Embryonic facial prominence (tissue), 1 donor: Measurements from ENCODE around the gene PRSS57.

Source experiments
- DNase-seq: peaks from one replicate; pipeline ENCODE4 v3.0.0-alpha.2; 2016; ENCODE audit errors: extremely low spot score

PRSS57 gene

GRCh38 chr19:694481-695351 lies 536 bp downstream of the PRSS57 start:
- no peak for DNase-seq

- no peak for DNase-seq
These were observed 5.0 kb downstream of the PRSS57 start for GRCh38 chr19:690203-690602.

GRCh38 chr19:688992-689391 lies 6.3 kb downstream of the PRSS57 start:
- no peak for DNase-seq

GRCh38 chr19:688214-688613 lies 7.0 kb downstream of the PRSS57 start:
- no peak for DNase-seq

- no peak for DNase-seq
These were observed 7.6 kb downstream of the PRSS57 start for GRCh38 chr19:687569-688166.

- no peak for DNase-seq
These were observed 8.5 kb downstream of the PRSS57 start for GRCh38 chr19:686589-687297.

- no peak for DNase-seq
These were observed 9.8 kb downstream of the PRSS57 start for GRCh38 chr19:685454-685931.

- DNase-seq = no peak
These were observed 12.5 kb downstream of the PRSS57 start for GRCh38 chr19:682678-683320.

GRCh38 chr19:681029-682019 lies 13.9 kb downstream of the PRSS57 start:
- no peak for DNase-seq

GRCh38 chr19:680287-681028 lies 14.8 kb downstream of the PRSS57 start:
- peak; percentile 96 for DNase-seq

- peak; percentile 62 for DNase-seq
These were observed 15.6 kb downstream of the PRSS57 start for GRCh38 chr19:679418-680286.

- no peak for DNase-seq
These were observed 16.4 kb downstream of the PRSS57 start for GRCh38 chr19:678791-679388.

GRCh38 chr19:677601-678436 lies 17.4 kb downstream of the PRSS57 start:
- no peak for DNase-seq

- no peak for DNase-seq
These were observed 18.1 kb downstream of the PRSS57 start for GRCh38 chr19:677201-677600.

GRCh38 chr19:676339-677105 lies 18.7 kb downstream of the PRSS57 start, which contains the start of gene FSTL3:
TSS of gene FSTL3 (plus strand) at chr19:676392. CDS start at chr19:676424, 32 bp downstream.
- DNase-seq = no peak

- no peak for DNase-seq
These were observed 19.3 kb downstream of the PRSS57 start for GRCh38 chr19:676007-676338.
